HepG2 (cell line): ENCODE data around the gene KCTD1. TPM values are rescaled to one million over a fixed set of nuclear protein-coding genes. Genes with fewer than 3 reads are reported as not detected.
A peak's percentile ranks its signal among the peaks of the same experiment; 100 is the strongest.

Experiments
- ATAC-seq: fragments of 200-7000 bp; cut with Tn5 transposase; 3 replicates; pipeline ENCODE4 v1.9.1; 2020; ENCODE audit warnings: mild to moderate bottlenecking, moderate library complexity
- BruUV-seq: library from RNA; stranded (reverse); fragments of 400-500 nt; replicated peaks from 2 replicates; lab custom pipeline; 2021; lab: Mats Ljungman, UMichigan
- CTCF ChIA-PET: fragments of 300-600 bp; formaldehyde crosslinking; extraction: SDS; loops from one replicate; lab custom pipeline; 2021; ENCODE audit warnings: low total read pairs, inconsistent platforms, low intra/inter-chr PET ratio; lab: Yijun Ruan, JAX
- POLR2A ChIA-PET: fragments of 350-600 bp; sonication (Branson Sonifier 250); formaldehyde crosslinking; loops from one replicate; lab custom pipeline; 2020; ENCODE audit warnings: antibody characterized with exemption, inconsistent platforms; lab: Yijun Ruan, JAX
- DNase-seq: peaks from one replicate; pipeline ENCODE4 v3.0.0-alpha.2; 2015; ENCODE audit warnings: low spot score
- FAIRE-seq: peaks from 3 replicates; lab custom pipeline; 2011; peaks lifted over from hg19 to GRCh38; lab: Jason Lieb, UNC
- H2AFZ ChIP-seq: one replicate; pipeline ENCODE4 v1.6.1; 2011; ENCODE audit warnings: low read length, inconsistent platforms
- H3K27ac ChIP-seq: fragments of 300-600 bp; 3 replicates; pipeline ENCODE4 v1.8.0; 2011; ENCODE audit warnings: mixed run types, mild to moderate bottlenecking, mixed read lengths, low read length, inconsistent platforms; ENCODE audit not compliant: insufficient read depth; ENCODE audit errors: extremely low read length
- H3K27me3 ChIP-seq, 2 experiments: fragments of 200-600 bp in 1 of 2; 2 replicates in 1 of 2; 3 replicates in 1 of 2; pipeline versions ENCODE4 v1.6.0 to v1.8.0; 2011; ENCODE audit warnings: low read length in 2 of 2, mild to moderate bottlenecking in 2 of 2, moderate library complexity in 2 of 2, inconsistent platforms in 1 of 2; ENCODE audit not compliant: insufficient read depth in 2 of 2, control insufficient read depth in 1 of 2
- H3K36me3 ChIP-seq, 2 experiments: fragments of 200-600 bp in 1 of 2; replicated peaks in 1 of 2; 2 replicates in 1 of 2; 3 replicates in 1 of 2; pipeline versions ENCODE4 v1.5.1 to v1.8.0; 2011; ENCODE audit warnings: low read length in 2 of 2, inconsistent platforms in 1 of 2; ENCODE audit not compliant: insufficient read depth in 2 of 2, control insufficient read depth in 1 of 2
- H3K4me1 ChIP-seq: 2 replicates; pipeline ENCODE4 v1.5.1; 2012; ENCODE audit warnings: low read length, inconsistent platforms; ENCODE audit not compliant: insufficient read depth
- H3K4me2 ChIP-seq: 2 replicates; pipeline ENCODE4 v1.6.0; 2011; ENCODE audit warnings: low read depth, low read length, inconsistent platforms
- H3K4me3 ChIP-seq, 3 experiments: fragments of 200-600 bp in 1 of 3; sonication (generic), shearing (Covaris generic) in 1 of 3; replicated peaks in 1 of 3; 2 replicates each; pipeline ENCODE4 v1.5.1; 2011 to 2016; ENCODE audit warnings: low read length in 3 of 3, inconsistent platforms in 2 of 3, low read depth in 2 of 3, mild to moderate bottlenecking in 2 of 3, control low read depth in 1 of 3, mixed read lengths in 1 of 3; ENCODE audit not compliant: insufficient read depth in 1 of 3
- H3K79me2 ChIP-seq: one replicate; pipeline ENCODE4 v1.6.1; 2011; ENCODE audit warnings: low read length, inconsistent platforms; ENCODE audit not compliant: insufficient read depth
- H3K9ac ChIP-seq: 2 replicates; pipeline ENCODE4 v1.6.0; 2011; ENCODE audit warnings: mild to moderate bottlenecking, low read depth, low read length, inconsistent platforms; ENCODE audit not compliant: insufficient read depth
- H3K9me3 ChIP-seq: 2 replicates; pipeline ENCODE4 v1.5.1; 2012; ENCODE audit warnings: mild to moderate bottlenecking, low read length
- H4K20me1 ChIP-seq: 2 replicates; pipeline ENCODE4 v1.6.0; 2011; ENCODE audit warnings: inconsistent platforms, mild to moderate bottlenecking, low read length, moderate library complexity; ENCODE audit not compliant: insufficient read depth
- SMC3 ChIP-seq: IDR thresholded peaks from 2 replicates; pipeline ENCODE4 v1.6.1; 2011; ENCODE audit warnings: low read length, improper control_type of control experiment
- ZNF615 ChIP-seq: sonication (generic); formaldehyde crosslinking; IDR thresholded peaks from 2 replicates; pipeline ENCODE4 v1.5.0; 2020; ENCODE audit warnings: mild to moderate bottlenecking, missing genetic modification reagents, borderline replicate concordance
- ZNF629 ChIP-seq: sonication (generic); formaldehyde crosslinking; conservative IDR thresholded peaks from 2 replicates; pipeline ENCODE4 v1.5.0; 2020; ENCODE audit warnings: missing genetic modification reagents
- WGBS: methylation state at CpG from one replicate; pipeline ENCODE4 v1.1.6; 2017; ENCODE audit warnings: low lambda C conversion rate; 5-methylcytosine and 5-hydroxymethylcytosine counted together
- in situ Hi-C: cut with HindIII; loops from 2 replicates; pipeline ENCODE4 v1.10.0; 2017; ENCODE audit warnings: low pct_unique_long_range_greater_than_20kb; ENCODE audit not compliant: extremely low pct_ligation_motif_present
- intact Hi-C: fragments of 100-400 bp; cut with micrococcal nuclease; formaldehyde crosslinking; loops from one replicate; pipeline ENCODE4 v1.10.0; 2022; ENCODE audit not compliant: unreplicated experiment
- polyA plus RNA-seq, 8 experiments: library from polyadenylated mRNA; depleted of rRNA in 3 of 8; stranded (reverse) in 7 of 8; unstranded in 1 of 8; fragments of >200 nt; fragmentation: Illumina TruSeq in 4 of 8; extraction: Trizol in 4 of 8; gene quantifications; 2 replicates each; pipeline versions ENCODE4 v1.2.1 to v1.2.3, GENCODE V29; 2011 to 2016; ENCODE audit warnings: low read depth in 4 of 8, missing spikeins in 1 of 8, mixed read lengths in 1 of 8; ENCODE audit not compliant: insufficient read depth in 1 of 8
- total RNA-seq, 5 experiments: library from RNA; depleted of rRNA; stranded (reverse); fragments of >200 nt; fragmentation: Illumina TruSeq; extraction: Trizol; gene quantifications; 2 replicates each; pipeline ENCODE4 v1.2.3, GENCODE V29; 2016; ENCODE audit warnings: low read depth in 1 of 5
- TF ChIP-seq, protein P1 (sequence below): sonication (generic); formaldehyde crosslinking; IDR thresholded peaks from 2 replicates; pipeline ENCODE4 v1.5.1; 2020; ENCODE audit warnings: mild to moderate bottlenecking, missing genetic modification reagents, moderate library complexity
- TF ChIP-seq, protein P2 (sequence below): sonication (generic); formaldehyde crosslinking; IDR thresholded peaks from 2 replicates; pipeline ENCODE4 v1.4.0; 2020; ENCODE audit warnings: low read depth, missing genetic modification reagents

The KCTD1 gene
- total and polyA plus RNA-seq, 2 of the 13 experiments (the other 11 are each of a cell fraction or from before 2014, with no cell fraction given): 2.7 to 6.8 TPM

- CTCF ChIA-PET: no interaction called here
- in situ Hi-C loops: no loop called here
- Histone ChIP-seq H3K27ac (no peak overlapping the region), H3K4me1 (peaks cover 14% of the 10 kb centered on the region; the same call in 1 of the 2 replicates), H3K4me2 (no peak overlapping the region), H4K20me1 (no peaks in the 10 kb centered on the region; the same call in 1 of the 2 replicates)
- no TSS peak for BruUV-seq
- ATAC-seq: no peak
- TF ChIP-seq ZNF629 (peak; percentile 75), SMC3 (no peak), ZNF615 (CRISPR knock-in tag) (no peak)
- TF ChIP-seq, protein P1, sequence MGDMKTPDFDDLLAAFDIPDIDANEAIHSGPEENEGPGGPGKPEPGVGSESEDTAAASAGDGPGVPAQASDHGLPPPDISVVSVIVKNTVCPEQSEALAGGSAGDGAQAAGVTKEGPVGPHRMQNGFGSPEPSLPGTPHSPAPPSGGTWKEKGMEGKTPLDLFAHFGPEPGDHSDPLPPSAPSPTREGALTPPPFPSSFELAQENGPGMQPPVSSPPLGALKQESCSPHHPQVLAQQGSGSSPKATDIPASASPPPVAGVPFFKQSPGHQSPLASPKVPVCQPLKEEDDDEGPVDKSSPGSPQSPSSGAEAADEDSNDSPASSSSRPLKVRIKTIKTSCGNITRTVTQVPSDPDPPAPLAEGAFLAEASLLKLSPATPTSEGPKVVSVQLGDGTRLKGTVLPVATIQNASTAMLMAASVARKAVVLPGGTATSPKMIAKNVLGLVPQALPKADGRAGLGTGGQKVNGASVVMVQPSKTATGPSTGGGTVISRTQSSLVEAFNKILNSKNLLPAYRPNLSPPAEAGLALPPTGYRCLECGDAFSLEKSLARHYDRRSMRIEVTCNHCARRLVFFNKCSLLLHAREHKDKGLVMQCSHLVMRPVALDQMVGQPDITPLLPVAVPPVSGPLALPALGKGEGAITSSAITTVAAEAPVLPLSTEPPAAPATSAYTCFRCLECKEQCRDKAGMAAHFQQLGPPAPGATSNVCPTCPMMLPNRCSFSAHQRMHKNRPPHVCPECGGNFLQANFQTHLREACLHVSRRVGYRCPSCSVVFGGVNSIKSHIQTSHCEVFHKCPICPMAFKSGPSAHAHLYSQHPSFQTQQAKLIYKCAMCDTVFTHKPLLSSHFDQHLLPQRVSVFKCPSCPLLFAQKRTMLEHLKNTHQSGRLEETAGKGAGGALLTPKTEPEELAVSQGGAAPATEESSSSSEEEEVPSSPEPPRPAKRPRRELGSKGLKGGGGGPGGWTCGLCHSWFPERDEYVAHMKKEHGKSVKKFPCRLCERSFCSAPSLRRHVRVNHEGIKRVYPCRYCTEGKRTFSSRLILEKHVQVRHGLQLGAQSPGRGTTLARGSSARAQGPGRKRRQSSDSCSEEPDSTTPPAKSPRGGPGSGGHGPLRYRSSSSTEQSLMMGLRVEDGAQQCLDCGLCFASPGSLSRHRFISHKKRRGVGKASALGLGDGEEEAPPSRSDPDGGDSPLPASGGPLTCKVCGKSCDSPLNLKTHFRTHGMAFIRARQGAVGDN (CRISPR knock-in tag): no peak
- TF ChIP-seq, protein P2, sequence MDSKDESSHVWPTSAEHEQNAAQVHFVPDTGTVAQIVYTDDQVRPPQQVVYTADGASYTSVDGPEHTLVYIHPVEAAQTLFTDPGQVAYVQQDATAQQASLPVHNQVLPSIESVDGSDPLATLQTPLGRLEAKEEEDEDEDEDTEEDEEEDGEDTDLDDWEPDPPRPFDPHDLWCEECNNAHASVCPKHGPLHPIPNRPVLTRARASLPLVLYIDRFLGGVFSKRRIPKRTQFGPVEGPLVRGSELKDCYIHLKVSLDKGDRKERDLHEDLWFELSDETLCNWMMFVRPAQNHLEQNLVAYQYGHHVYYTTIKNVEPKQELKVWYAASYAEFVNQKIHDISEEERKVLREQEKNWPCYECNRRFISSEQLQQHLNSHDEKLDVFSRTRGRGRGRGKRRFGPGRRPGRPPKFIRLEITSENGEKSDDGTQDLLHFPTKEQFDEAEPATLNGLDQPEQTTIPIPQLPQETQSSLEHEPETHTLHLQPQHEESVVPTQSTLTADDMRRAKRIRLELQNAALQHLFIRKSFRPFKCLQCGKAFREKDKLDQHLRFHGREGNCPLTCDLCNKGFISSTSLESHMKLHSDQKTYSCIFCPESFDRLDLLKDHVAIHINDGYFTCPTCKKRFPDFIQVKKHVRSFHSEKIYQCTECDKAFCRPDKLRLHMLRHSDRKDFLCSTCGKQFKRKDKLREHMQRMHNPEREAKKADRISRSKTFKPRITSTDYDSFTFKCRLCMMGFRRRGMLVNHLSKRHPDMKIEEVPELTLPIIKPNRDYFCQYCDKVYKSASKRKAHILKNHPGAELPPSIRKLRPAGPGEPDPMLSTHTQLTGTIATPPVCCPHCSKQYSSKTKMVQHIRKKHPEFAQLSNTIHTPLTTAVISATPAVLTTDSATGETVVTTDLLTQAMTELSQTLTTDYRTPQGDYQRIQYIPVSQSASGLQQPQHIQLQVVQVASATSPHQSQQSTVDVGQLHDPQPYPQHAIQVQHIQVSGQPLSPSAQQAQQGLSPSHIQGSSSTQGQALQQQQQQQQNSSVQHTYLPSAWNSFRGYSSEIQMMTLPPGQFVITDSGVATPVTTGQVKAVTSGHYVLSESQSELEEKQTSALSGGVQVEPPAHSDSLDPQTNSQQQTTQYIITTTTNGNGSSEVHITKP (CRISPR knock-in tag): no peak
- TF ChIP-seq, all 625 proteins: peak for 1
- no peak for DNase-seq
- no peaks in the 10 kb centered on the region for H3K9me3 ChIP-seq
- POLR2A ChIA-PET: no interaction called here
- H2AFZ ChIP-seq: no peak overlapping the region
- no peak overlapping the region for H3K4me3 ChIP-seq
- H3K9ac ChIP-seq: no peak overlapping the region
- intact Hi-C loops: no loop called here
- 6% methylated on average over 3 of the region's 4 CpGs for WGBS
- no peaks in the 10 kb centered on the region for H3K79me2 ChIP-seq
- FAIRE-seq: no peak
- peaks cover 0 to 40% of the 10 kb centered on the region in 2 experiments; a peak in 4 of 5 replicates for H3K27me3 ChIP-seq
- no peaks in the 10 kb centered on the region for H3K36me3 ChIP-seq
Observed at GRCh38 chr18:26418225-26418624, 130.1 kb downstream of the KCTD1 start.
